ENCODE measurements around the gene CD33.
A peak's percentile ranks its signal among the peaks of the same experiment; 100 is the strongest.
"Not testable (repeated sequence)": the region's sequence is repeated elsewhere in the genome, so short reads cannot be mapped to it uniquely, and the experiment has no call there.

Gene CD33

GRCh38 chr19:51224898-51225393 is at the start of gene CD33:
CD33 (plus strand) TSS chr19:51225080; CDS start chr19:51225119, 39 bp downstream.
- not testable (repeated sequence) for DNase-seq

GRCh38 chr19:51179256-51179655 is 45.6 kb upstream of the CD33 start:
- DNase-seq = no peak

GRCh38 chr19:51181377-51181912 is 43.4 kb upstream of the CD33 start:
- no peak for DNase-seq

GRCh38 chr19:51181913-51182419 is 42.9 kb upstream of the CD33 start:
- DNase-seq = no peak

- no peak for DNase-seq
These were observed 41.3 kb upstream of the CD33 start for GRCh38 chr19:51183629-51184028.

- DNase-seq = no peak
These were observed 39.6 kb upstream of the CD33 start for GRCh38 chr19:51185069-51185867.

- no peak for DNase-seq
These were observed 39.0 kb upstream of the CD33 start for GRCh38 chr19:51185868-51186215.

GRCh38 chr19:51186323-51186722 is 38.6 kb upstream of the CD33 start:
- DNase-seq = peak in 2 of 3 experiments; percentile 7 to 16

GRCh38 chr19:51187395-51188226 is 37.3 kb upstream of the CD33 start:
- no peak for DNase-seq

GRCh38 chr19:51188227-51188559 is 36.7 kb upstream of the CD33 start:
- no peak for DNase-seq

GRCh38 chr19:51192689-51193088 is 32.2 kb upstream of the CD33 start:
- no peak for DNase-seq

GRCh38 chr19:51194527-51195315 is 30.2 kb upstream of the CD33 start:
- DNase-seq = no peak

GRCh38 chr19:51195316-51195586 is 29.6 kb upstream of the CD33 start:
- no peak for DNase-seq

GRCh38 chr19:51195616-51196015 is 29.3 kb upstream of the CD33 start:
- DNase-seq = no peak

GRCh38 chr19:51196181-51196580 is 28.7 kb upstream of the CD33 start:
- no peak for DNase-seq

GRCh38 chr19:51198641-51199040 is 26.2 kb upstream of the CD33 start:
- no peak for DNase-seq

- no peak for DNase-seq
These were observed 24.7 kb upstream of the CD33 start for GRCh38 chr19:51200071-51200666.

GRCh38 chr19:51201712-51202111 is 23.2 kb upstream of the CD33 start:
- DNase-seq = no peak

GRCh38 chr19:51203916-51204315 is 21.0 kb upstream of the CD33 start:
- DNase-seq = no peak

GRCh38 chr19:51204321-51204720 is 20.6 kb upstream of the CD33 start:
- no peak for DNase-seq

- no peak for DNase-seq
These were observed 17.1 kb upstream of the CD33 start for GRCh38 chr19:51207747-51208146.

GRCh38 chr19:51210191-51210784 is 14.6 kb upstream of the CD33 start:
- no peak for DNase-seq

Measured in NCI-H1417 (cell line).